Mucosa of stomach (tissue), 1 donor: ENCODE results near the gene BFSP2.
"Not testable (repeated sequence)": the region's sequence is repeated elsewhere in the genome, so short reads cannot be mapped to it uniquely, and the experiment has no call there.

Experiments used
- H3K27me3 ChIP-seq: one replicate; pipeline ENCODE4 v1.7.0; 2013; ENCODE audit warnings: mild to moderate bottlenecking, low read length; ENCODE audit not compliant: control insufficient read depth, insufficient read depth
- H3K36me3 ChIP-seq: one replicate; pipeline ENCODE4 v1.7.0; 2013; ENCODE audit warnings: low read length; ENCODE audit not compliant: control insufficient read depth, insufficient read depth
- H3K4me1 ChIP-seq: one replicate; pipeline ENCODE4 v1.7.0; 2013; ENCODE audit warnings: mild to moderate bottlenecking, low read length; ENCODE audit not compliant: control insufficient read depth, insufficient read depth
- H3K4me3 ChIP-seq: one replicate; pipeline ENCODE4 v1.7.0; 2013; ENCODE audit warnings: low read length
- H3K9ac ChIP-seq: one replicate; pipeline ENCODE4 v1.7.0; 2013; ENCODE audit warnings: mild to moderate bottlenecking, low read length, moderate library complexity
- H3K9me3 ChIP-seq: one replicate; pipeline ENCODE4 v1.7.0; 2013; ENCODE audit warnings: mild to moderate bottlenecking, low read length, moderate library complexity; ENCODE audit not compliant: control insufficient read depth
- donor health status: Pancreatic carcinoma.

BFSP2 gene

DNA sequence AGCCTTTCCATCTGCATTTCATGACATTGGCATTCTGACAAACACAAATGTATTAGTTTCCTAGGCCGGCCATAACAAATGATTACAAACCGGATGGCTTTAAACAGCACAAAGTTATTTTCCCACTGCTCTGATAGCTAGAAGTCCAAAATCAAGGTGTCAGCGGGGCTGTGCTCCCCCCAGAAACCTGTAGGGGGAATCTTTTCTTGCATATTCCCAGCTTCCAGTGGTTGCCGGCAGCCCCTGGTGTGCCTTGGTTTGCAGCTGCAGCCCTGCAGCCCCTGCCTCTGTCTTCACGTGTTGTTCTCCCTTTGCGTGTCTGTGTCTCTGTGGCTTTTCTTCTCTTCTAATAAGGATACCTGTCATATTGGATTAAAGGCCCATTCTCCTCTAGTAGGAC, 94.6 kb downstream of the BFSP2 start:
- Histone ChIP-seq H3K4me1 (no peaks in the 10 kb centered on the region), H3K4me3 (no peak overlapping the region), H3K9me3 (no peaks in the 10 kb centered on the region), H3K9ac (no peak overlapping the region), H3K36me3 (no peaks in the 10 kb centered on the region), H3K27me3 (no peaks in the 10 kb centered on the region)

- peaks cover 16% of the 10 kb centered on the region for H3K4me1 ChIP-seq
- H3K4me3 ChIP-seq, H3K27me3 ChIP-seq, H3K9me3 ChIP-seq, H3K36me3 ChIP-seq, H3K9ac ChIP-seq: not testable (repeated sequence)
Measured at GRCh38 chr3:133502542-133502941, 102.7 kb downstream of the BFSP2 start.

DNA sequence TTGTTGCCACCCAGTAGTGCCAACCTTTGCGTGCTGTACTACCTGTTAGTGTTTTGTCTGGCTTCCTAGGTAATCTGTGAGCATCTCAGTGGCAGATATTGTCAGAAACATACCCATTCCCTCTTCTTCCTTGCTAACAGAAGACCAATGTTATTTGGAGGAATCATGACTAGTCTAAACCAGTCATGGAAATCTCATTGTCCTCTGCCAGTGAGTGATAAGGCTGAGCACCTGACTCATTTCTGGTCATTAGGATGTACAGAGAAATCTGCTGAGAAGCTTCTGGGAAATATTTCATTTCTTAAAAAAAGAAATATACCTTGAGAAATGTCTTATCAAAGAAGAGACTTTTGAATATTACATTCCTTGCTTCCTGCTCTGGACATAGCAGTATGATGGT, 103.6 kb downstream of the BFSP2 start:
- no peak overlapping the region for H3K4me3 ChIP-seq
- H3K9ac ChIP-seq = no peak overlapping the region
- H3K27me3 ChIP-seq = no peaks in the 10 kb centered on the region
- no peaks in the 10 kb centered on the region for H3K9me3 ChIP-seq
- H3K36me3 ChIP-seq = no peaks in the 10 kb centered on the region
- peaks cover 16% of the 10 kb centered on the region for H3K4me1 ChIP-seq

DNA sequence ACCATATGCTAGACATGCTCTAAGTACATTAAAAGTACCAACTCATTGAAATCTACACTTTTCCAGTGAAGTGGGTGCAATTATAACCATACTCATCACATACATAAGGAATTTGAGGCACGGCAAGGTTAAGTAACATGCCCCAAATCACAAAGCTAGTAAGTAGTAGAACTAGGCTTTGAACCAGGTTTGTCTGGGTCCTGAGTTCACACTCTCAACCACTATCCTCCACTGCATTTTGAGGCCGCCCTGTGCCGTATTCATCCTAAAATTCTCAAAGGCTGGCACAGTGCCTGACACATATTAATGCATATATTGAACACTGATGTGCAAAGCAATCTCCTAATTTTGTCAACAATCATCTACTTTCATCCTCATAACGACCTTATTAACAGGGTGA, 104.9 kb downstream of the BFSP2 start:
- Histone ChIP-seq H3K9ac (no peak overlapping the region), H3K4me3 (no peak overlapping the region), H3K9me3 (no peaks in the 10 kb centered on the region), H3K4me1 (peaks cover 16% of the 10 kb centered on the region), H3K36me3 (no peaks in the 10 kb centered on the region), H3K27me3 (no peaks in the 10 kb centered on the region)

- Histone ChIP-seq H3K4me1 (peaks cover 16% of the 10 kb centered on the region), H3K4me3 (no peak overlapping the region), H3K36me3 (no peaks in the 10 kb centered on the region), H3K27me3 (no peaks in the 10 kb centered on the region), H3K9me3 (no peaks in the 10 kb centered on the region), H3K9ac (peak overlapping the region; percentile 7)
Measured at GRCh38 chr3:133505813-133506212, 106.0 kb downstream of the BFSP2 start.

DNA sequence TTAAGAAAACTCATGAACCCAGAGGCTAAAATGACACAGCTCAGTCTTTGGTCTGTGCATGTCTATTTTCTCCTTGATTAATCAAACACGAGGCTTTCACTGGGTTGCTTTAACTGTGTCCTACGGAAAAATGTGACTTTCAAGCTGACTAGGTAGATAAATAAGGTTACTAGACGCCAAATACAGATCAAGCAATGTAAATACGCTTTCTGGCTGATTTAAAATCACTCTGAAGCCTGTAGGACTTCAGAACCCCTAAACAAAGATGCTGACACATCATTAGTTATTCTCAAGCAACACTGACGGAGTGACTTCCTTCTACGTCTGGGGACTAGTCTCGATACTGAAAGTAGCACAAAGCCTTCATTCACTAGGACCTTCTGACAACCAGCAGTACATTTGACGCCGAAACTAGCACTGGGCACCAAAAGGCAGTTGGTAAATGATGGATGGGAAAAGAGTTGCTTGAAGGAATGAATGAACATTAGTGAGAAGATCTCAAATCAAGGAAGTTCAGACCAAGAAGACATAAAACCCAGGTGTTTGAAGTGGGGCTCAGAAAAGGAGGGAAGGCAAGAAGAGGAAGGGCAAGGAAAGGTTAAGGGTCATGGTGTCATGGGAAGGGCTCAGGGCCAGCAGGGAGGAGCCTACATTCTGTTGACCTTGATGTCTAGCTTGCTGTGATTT, 106.5 kb downstream of the BFSP2 start:
- Histone ChIP-seq H3K9me3 (no peaks in the 10 kb centered on the region), H3K9ac (peak overlapping the region; percentile 7), H3K4me3 (no peak overlapping the region), H3K36me3 (no peaks in the 10 kb centered on the region), H3K4me1 (peaks cover 16% of the 10 kb centered on the region), H3K27me3 (no peaks in the 10 kb centered on the region)

- H3K4me3 ChIP-seq = no peak overlapping the region
- no peak overlapping the region for H3K9ac ChIP-seq
- H3K9me3 ChIP-seq = no peaks in the 10 kb centered on the region
- no peaks in the 10 kb centered on the region for H3K36me3 ChIP-seq
- no peaks in the 10 kb centered on the region for H3K27me3 ChIP-seq
- peaks cover 16% of the 10 kb centered on the region for H3K4me1 ChIP-seq
Measured at GRCh38 chr3:133509488-133509887, 109.6 kb downstream of the BFSP2 start.

DNA sequence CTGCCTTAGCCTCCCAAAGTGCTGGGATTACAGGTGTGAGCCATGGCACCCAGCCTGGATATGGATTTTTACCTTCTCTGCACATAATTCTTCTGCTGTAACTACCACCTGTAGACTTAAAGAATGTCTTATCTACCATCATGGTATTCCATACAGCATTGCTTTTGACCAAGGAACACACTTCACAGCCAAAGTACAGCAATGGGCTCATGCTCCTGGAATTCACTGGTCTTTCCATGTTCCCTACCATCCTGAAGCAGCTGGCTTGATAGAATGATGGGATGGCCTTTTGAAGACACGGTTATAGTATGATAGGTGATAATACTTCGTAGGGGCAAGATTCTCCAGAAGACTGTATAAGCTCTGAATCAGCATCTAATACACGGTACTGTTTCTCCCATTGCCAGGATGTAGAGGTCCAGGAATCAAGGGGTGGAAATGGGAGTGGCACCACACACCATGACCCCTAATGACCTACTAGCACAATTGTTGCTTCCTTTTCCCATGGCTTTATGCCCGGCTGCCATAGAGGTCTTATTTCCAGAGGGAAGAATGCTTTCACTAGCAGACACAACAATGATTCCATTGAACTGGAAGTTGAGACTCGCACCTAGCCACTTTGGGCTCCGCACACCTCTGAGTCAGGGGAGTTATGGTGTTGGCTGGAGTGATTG, 112.7 kb downstream of the BFSP2 start:
- no peak overlapping the region for H3K4me3 ChIP-seq
- no peaks in the 10 kb centered on the region for H3K4me1 ChIP-seq

GRCh38 chr3:133514418-133514817, 114.6 kb downstream of the BFSP2 start:
- no peaks in the 10 kb centered on the region for H3K27me3 ChIP-seq
- H3K4me1 ChIP-seq = no peaks in the 10 kb centered on the region
- no peak overlapping the region for H3K9ac ChIP-seq
- no peaks in the 10 kb centered on the region for H3K9me3 ChIP-seq
- no peak overlapping the region for H3K4me3 ChIP-seq
- no peaks in the 10 kb centered on the region for H3K36me3 ChIP-seq

More for the DNA sequence above, 112.7 kb downstream of the BFSP2 start:
- Histone ChIP-seq H3K9me3 (no peaks in the 10 kb centered on the region), H3K36me3 (no peaks in the 10 kb centered on the region), H3K27me3 (no peaks in the 10 kb centered on the region), H3K9ac (no peak overlapping the region)

GRCh38 chr3:133515127-133515526, 115.3 kb downstream of the BFSP2 start:
- Histone ChIP-seq H3K9me3 (no peaks in the 10 kb centered on the region), H3K4me3 (no peak overlapping the region), H3K9ac (no peak overlapping the region), H3K27me3 (no peaks in the 10 kb centered on the region), H3K36me3 (no peaks in the 10 kb centered on the region), H3K4me1 (no peaks in the 10 kb centered on the region)

- Histone ChIP-seq H3K4me3 (no peak overlapping the region), H3K27me3 (no peaks in the 10 kb centered on the region), H3K4me1 (peaks cover 19% of the 10 kb centered on the region), H3K9me3 (no peaks in the 10 kb centered on the region), H3K9ac (no peak overlapping the region), H3K36me3 (no peaks in the 10 kb centered on the region)
Measured at GRCh38 chr3:133520286-133520685, 120.4 kb downstream of the BFSP2 start.

DNA sequence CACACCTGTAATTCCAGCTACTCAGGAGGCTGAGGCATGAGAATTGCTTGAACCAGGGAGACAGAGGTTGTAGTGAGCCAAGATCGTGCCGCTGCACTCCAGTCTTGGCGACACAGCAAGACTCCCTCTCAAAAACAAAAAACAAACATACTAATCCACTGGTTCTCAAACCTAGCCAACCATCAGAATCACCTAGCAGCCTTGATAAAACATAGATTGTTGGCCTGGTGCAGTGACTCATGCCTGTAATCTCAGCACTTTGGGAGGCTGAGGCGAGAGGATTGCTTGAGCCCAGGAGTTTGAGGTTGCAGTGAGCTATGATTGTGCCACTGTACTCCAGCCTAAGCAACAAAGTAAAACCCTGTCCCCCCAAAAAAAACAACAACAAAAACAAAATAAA, 121.1 kb downstream of the BFSP2 start:
- not testable (repeated sequence) for H3K4me3 ChIP-seq, H3K9ac ChIP-seq, H3K9me3 ChIP-seq, H3K36me3 ChIP-seq, H3K27me3 ChIP-seq
- H3K4me1 ChIP-seq = peaks cover 19% of the 10 kb centered on the region
